Spinal cord (tissue), 10 donors: ENCODE data around the gene EMC1. TPM values are rescaled to one million over a fixed set of nuclear protein-coding genes. Genes with fewer than 3 reads are reported as not detected.
"Not testable (repeated sequence)": the region's sequence is repeated elsewhere in the genome, so short reads cannot be mapped to it uniquely, and the experiment has no call there.

ENCODE experiments used
- DNase-seq, 6 donors: peaks; one replicate each; pipeline versions ENCODE4 v3.0.0 to v3.0.0-alpha.2; 2013 to 2015; ENCODE audit warnings: low spot score in 6 of 6, low read depth in 4 of 6
- H3K27ac ChIP-seq: one replicate; pipeline ENCODE4 v1.5.1; 2013; ENCODE audit warnings: low read depth, low read length, control low read depth
- H3K27me3 ChIP-seq: one replicate; pipeline ENCODE4 v1.6.1; 2013; ENCODE audit warnings: low read length; ENCODE audit not compliant: control insufficient read depth, insufficient read depth
- H3K36me3 ChIP-seq: one replicate; pipeline ENCODE4 v1.6.1; 2013; ENCODE audit warnings: low read length; ENCODE audit not compliant: control insufficient read depth, insufficient read depth
- H3K4me1 ChIP-seq: one replicate; pipeline ENCODE4 v1.6.1; 2013; ENCODE audit warnings: low read length; ENCODE audit not compliant: control insufficient read depth, insufficient read depth
- H3K4me3 ChIP-seq: one replicate; pipeline ENCODE4 v1.5.1; 2013; ENCODE audit warnings: low read depth, low read length, control low read depth
- H3K9me3 ChIP-seq: one replicate; pipeline ENCODE4 v1.6.1; 2013; ENCODE audit warnings: low read length; ENCODE audit not compliant: control insufficient read depth, insufficient read depth
- WGBS: methylation state at CpG from one replicate; pipeline ENCODE4 v1.1.5; 2013; ENCODE audit warnings: missing lambda C conversion rate; ENCODE audit not compliant: insufficient coverage; 5-methylcytosine and 5-hydroxymethylcytosine counted together
- polyA plus RNA-seq, 2 donors: library from polyadenylated mRNA; unstranded; fragments of 120-200 nt; gene quantifications; one replicate each; pipeline ENCODE4 v1.2.1, GENCODE V29; 2013; ENCODE audit not compliant: insufficient read length in 2 of 2
- total RNA-seq, 2 donors: library from RNA; depleted of rRNA in 1 of 2; stranded (reverse); fragments of 120-200 nt in 1 of 2; fragments of >200 nt in 1 of 2; gene quantifications; one replicate each; pipeline versions ENCODE4 v1.2.3 to v1.2.4, GENCODE V29; 2013 to 2014
- donor health status: healthy.

Gene EMC1
- total and polyA plus RNA-seq, 4 donors = 43.6 to 70.5 (median 50.4) TPM

GRCh38 chr1:19262744-19263143 is 11.4 kb upstream of the EMC1 start:
- no peak for DNase-seq
- peaks cover 53% of the 10 kb centered on the region for H3K36me3 ChIP-seq
- no peak overlapping the region for H3K4me3 ChIP-seq
- 93% methylated on average over 4 of the region's 5 CpGs for WGBS
- H3K9me3 ChIP-seq = no peaks in the 10 kb centered on the region
- H3K4me1 ChIP-seq = no peaks in the 10 kb centered on the region
- H3K27ac ChIP-seq = no peak overlapping the region
- no peaks in the 10 kb centered on the region for H3K27me3 ChIP-seq

DNA sequence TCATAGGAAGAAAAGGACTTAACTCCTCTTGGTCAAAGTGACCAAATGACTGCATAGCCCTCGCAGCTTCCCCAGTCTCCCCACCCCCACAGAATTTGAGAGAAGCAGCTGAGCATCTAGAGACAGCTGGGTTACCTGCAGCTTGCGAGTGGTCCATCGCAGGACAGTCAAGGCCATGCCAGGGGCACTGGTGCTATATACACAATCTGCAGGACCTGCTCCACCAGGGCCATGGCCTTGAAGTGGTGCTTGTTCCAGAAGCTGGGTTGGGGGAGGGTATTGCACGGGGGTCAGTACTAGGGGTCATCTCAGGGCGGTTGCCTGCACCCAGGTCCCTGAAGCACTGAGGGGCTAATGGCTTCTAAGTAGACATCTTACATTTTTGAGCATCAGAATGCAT is 10.7 kb upstream of the EMC1 start:
- Histone ChIP-seq H3K9me3 (no peaks in the 10 kb centered on the region), H3K4me1 (no peaks in the 10 kb centered on the region), H3K4me3 (no peak overlapping the region), H3K27ac (no peak overlapping the region), H3K27me3 (no peaks in the 10 kb centered on the region), H3K36me3 (peaks cover 57% of the 10 kb centered on the region)
- DNase-seq = no peak
- 96% methylated on average over 5 of the region's 5 CpGs for WGBS

DNA sequence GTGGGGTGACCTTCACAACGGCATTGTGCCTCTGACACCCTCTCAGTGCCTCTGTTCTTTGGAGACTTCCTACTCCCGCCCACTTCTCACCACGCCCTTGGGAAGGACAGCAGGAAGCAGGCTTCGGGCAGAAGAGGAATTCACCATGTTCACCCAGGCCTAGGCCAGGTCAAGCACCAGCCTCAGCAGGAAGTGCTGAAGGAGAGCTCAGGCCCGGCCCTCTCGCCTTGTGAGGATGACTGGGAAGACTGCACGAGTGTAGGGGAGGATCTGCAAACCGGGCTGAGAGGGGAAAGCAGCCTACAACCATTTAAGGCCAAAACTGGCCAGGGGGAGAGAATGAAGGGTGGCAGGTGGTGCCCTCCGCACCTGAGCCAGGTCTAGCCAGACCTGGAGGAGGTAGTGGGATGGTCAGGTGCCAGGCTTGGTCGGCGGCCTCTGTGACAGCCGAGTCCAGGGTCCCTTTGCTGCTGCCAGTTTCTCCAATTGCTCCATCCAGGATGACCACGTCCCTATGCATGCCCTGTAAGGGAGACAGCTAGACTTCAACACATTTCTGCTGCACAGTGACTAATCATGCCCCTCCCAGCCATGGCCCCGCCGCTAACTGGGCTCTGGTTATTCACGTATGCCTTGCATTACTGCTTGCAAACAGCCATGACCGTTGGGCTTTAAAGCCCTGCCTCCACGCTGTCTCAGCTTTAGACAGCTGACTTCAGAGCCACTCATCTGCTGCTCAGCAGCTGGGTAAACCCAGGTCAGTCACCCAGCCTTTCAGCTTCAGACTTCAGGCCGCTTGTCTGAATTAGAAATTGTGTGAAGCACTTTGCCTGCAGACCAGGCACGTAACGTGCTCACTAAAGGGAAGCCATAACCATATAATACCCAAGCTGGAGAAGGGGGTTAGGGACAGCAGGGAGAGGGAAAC is 9.2 kb upstream of the EMC1 start:
- peaks cover 70% of the 10 kb centered on the region for H3K36me3 ChIP-seq

DNA sequence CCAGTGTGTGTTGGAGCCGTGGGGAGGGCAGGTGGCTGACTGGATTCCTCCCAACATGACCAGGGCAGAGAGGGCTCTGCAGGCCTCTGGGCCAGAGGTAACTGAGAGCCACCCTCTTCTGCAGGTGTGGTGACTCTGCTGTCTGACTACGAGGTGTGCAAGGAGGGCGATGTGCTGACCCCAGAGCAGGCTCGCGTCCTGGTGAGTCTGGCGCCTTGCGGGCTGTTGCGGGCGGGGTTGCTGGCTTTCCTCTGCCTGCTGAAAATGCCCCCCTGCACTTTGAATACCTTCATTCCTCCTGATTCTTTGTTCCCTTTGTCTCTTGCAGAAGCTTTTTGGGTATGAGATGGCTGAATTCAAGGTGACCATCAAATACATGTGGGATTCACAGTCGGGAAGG is 7.0 kb upstream of the EMC1 start:
- no peak overlapping the region for H3K27ac ChIP-seq
- peaks cover 78% of the 10 kb centered on the region for H3K36me3 ChIP-seq
- H3K27me3 ChIP-seq = no peaks in the 10 kb centered on the region
- DNase-seq = no peak
- no peaks in the 10 kb centered on the region for H3K9me3 ChIP-seq
- 95% methylated on average over 10 of the region's 10 CpGs for WGBS
- H3K4me1 ChIP-seq = peaks cover 17% of the 10 kb centered on the region
- no peak overlapping the region for H3K4me3 ChIP-seq

More for the DNA sequence above, 9.2 kb upstream of the EMC1 start:
- Histone ChIP-seq H3K9me3 (no peaks in the 10 kb centered on the region), H3K4me3 (no peak overlapping the region), H3K4me1 (peaks cover under 1% of the 10 kb centered on the region), H3K27me3 (no peaks in the 10 kb centered on the region), H3K27ac (no peak overlapping the region)
- no peak for DNase-seq
- 77% methylated on average over 13 of the region's 21 CpGs for WGBS

- 86% methylated on average over 13 of the region's 15 CpGs for WGBS
- no peaks in the 10 kb centered on the region for H3K9me3 ChIP-seq
- H3K36me3 ChIP-seq = peaks cover 73% of the 10 kb centered on the region
- H3K4me3 ChIP-seq = no peak overlapping the region
- DNase-seq = no peak
- peaks cover 26% of the 10 kb centered on the region for H3K4me1 ChIP-seq
- no peaks in the 10 kb centered on the region for H3K27me3 ChIP-seq
- no peak overlapping the region for H3K27ac ChIP-seq
These were observed 6.0 kb upstream of the EMC1 start for GRCh38 chr1:19257178-19257914.

- Histone ChIP-seq H3K36me3 (peaks cover 70% of the 10 kb centered on the region), H3K4me1 (peaks cover 32% of the 10 kb centered on the region)
- H3K4me3 ChIP-seq, H3K27ac ChIP-seq, DNase-seq, H3K9me3 ChIP-seq, H3K27me3 ChIP-seq: not testable (repeated sequence)
- WGBS = 93% methylated on average over 5 of the region's 5 CpGs
These were observed 5.0 kb upstream of the EMC1 start for GRCh38 chr1:19256301-19256700.

- Histone ChIP-seq H3K27me3 (no peaks in the 10 kb centered on the region), H3K4me1 (peaks cover 32% of the 10 kb centered on the region), H3K4me3 (no peak overlapping the region), H3K36me3 (peaks cover 60% of the 10 kb centered on the region), H3K9me3 (no peaks in the 10 kb centered on the region), H3K27ac (no peak overlapping the region)
- no CpG with 5 or more reads among the region's 4 CpGs for WGBS
- no peak for DNase-seq
These were observed 4.0 kb upstream of the EMC1 start for GRCh38 chr1:19255288-19255687.

- Histone ChIP-seq H3K36me3 (peaks cover 54% of the 10 kb centered on the region), H3K27ac (no peak overlapping the region), H3K4me1 (peaks cover 39% of the 10 kb centered on the region), H3K27me3 (no peaks in the 10 kb centered on the region), H3K4me3 (no peak overlapping the region), H3K9me3 (no peaks in the 10 kb centered on the region)
- peak in 1 of 6 donors; percentile 43 for DNase-seq
These were observed 3.1 kb upstream of the EMC1 start for GRCh38 chr1:19254416-19254815.

DNA sequence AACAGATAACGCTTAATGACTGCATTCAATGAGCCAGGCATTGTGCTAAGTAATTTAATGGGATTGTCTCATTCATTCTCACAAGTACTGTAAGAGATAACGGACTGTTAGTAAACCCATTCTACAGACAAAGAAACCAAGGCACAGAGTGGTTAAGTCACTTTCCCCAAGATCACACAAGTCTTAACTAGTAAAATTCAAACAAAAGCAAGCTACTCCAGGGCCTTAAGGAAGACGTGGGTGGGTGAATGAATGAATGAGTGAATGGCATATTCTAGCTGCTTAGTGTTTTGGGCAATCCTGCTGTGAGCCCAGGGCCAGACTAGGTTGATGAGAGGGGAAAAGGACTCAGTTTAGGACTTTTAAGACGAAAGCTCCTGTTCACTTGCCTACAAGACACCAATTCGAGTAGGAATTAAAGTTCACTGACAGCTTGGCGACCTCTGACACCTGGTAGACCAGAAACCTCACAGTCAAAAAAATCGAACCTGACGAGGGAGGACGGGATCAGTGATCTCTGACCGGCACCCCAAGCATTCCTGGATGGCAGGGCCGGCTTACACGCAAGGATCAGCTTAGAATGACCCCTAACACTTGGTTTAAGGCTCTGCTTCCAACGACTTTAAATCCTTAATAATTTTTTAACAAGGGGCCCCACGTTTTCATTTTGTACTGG is 557 bp downstream of the EMC1 start:
- peaks cover 39% of the 10 kb centered on the region for H3K4me1 ChIP-seq
- peaks cover 20% of the 10 kb centered on the region for H3K36me3 ChIP-seq
- no peaks in the 10 kb centered on the region for H3K27me3 ChIP-seq
- no peak for DNase-seq
- H3K27ac ChIP-seq = peak overlapping the region; percentile 98
- WGBS = 0% methylated on average over 10 of the region's 14 CpGs
- peak overlapping the region; percentile 81 for H3K4me3 ChIP-seq
- H3K9me3 ChIP-seq = no peaks in the 10 kb centered on the region
